Epithelial cell of proximal tubule (primary cell): Measurements from ENCODE around the gene IGSF1. TPM values are rescaled to one million over a fixed set of nuclear protein-coding genes. Genes with fewer than 3 reads are reported as not detected.
"Not testable (repeated sequence)": the region's sequence is repeated elsewhere in the genome, so short reads cannot be mapped to it uniquely, and the experiment has no call there.

Experiments
- DNase-seq: peaks from one replicate; pipeline ENCODE4 v3.0.0-alpha.2; 2011; ENCODE audit warnings: low read depth
- H3K4me3 ChIP-seq: 2 replicates; pipeline ENCODE4 v1.5.1; 2011; ENCODE audit warnings: low read depth, mild to moderate bottlenecking, low read length
- CTCF ChIP-seq: conservative IDR thresholded peaks from 2 replicates; pipeline ENCODE4 v1.5.1; 2012; ENCODE audit warnings: low read depth, mild to moderate bottlenecking, low read length
- total RNA-seq: library from RNA; depleted of rRNA; stranded (reverse); fragments of >200 nt; gene quantifications from 2 replicates; pipeline ENCODE4 v1.2.3, GENCODE V29; 2015

The IGSF1 gene
- total RNA-seq, 1 donor from 2014 or later: 0.46 TPM

GRCh38 chrX:131257367-131257766, 31.7 kb downstream of the IGSF1 start:
- TF ChIP-seq CTCF: no peak
- no peak for DNase-seq
- no peak overlapping the region for H3K4me3 ChIP-seq

DNA sequence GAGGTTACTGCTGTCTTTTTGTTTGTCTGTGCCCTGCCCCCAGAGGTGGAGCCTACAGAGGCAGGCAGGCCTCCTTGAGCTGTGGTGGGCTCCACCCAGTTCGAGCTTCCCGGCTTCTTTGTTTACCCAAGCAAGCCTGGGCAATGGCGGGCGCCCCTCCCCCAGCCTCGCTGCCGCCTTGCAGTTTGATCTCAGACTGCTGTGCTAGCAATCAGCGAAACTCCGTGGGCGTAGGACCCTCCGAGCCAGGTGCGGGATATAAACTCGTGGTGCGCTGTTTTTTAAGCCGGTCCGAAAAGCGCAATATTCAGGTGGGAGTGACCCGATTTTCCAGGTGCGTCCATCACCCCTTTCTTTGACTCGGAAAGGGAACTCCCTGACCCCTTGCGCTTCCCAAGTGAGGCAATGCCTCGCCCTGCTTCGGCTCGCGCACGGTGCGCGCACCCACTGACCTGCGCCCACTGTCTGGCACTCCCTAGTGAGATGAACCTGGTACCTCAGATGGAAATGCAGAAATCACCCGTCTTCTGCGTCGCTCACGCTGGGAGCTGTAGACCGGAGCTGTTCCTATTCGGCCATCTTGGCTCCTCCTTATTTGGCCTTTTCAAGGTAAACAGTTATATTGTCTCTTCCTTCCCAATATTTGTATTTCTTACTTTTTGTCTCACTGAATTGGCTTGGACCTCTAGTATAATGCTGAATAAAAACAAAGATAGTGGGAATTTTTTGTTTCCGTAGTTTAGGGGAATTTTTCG, 37.9 kb downstream of the IGSF1 start:
- DNase-seq: not testable (repeated sequence)

DNA sequence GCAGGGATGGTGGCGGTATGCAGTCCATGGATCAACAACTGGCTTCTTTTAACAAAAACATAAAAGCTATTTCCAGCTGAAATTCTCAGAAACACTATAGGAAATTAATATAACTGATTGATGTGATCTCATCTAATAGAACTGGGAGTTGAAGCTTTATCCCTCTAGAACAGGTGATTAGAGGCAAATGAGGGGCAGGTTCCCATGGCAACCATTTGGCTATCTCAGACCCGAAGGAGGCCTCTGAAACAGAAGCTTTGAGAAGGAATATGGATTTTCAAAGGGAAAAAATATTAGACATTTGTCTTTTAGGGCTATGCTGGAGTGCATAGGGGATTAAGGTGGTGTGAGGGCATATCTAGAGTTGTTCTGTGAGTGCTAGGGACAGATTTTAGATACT, 50.0 kb downstream of the IGSF1 start:
- DNase-seq: no peak
- no peak overlapping the region for H3K4me3 ChIP-seq
- no peak for TF ChIP-seq CTCF

More for the DNA sequence above, 37.9 kb downstream of the IGSF1 start:
- not testable (repeated sequence) for H3K4me3 ChIP-seq

DNA sequence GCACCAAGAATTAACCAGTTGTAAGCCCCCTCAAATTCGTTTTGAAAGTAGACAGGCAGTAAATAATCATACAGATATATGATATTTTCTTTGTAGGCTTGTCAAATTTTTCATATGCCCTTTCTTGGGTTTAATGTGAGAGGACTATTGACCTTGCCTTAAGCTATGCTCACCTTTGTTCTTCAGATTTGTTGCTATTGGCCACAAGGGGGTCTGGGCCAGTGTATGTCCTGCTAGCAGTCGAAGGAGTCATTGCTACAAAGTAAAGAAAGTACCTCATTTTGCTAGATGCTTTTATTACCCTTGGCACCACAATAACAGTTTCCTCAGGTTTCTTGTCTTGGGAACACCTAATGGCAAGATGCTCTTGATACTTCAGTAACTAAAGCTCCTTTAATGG, 51.7 kb downstream of the IGSF1 start:
- DNase-seq: no peak
- TF ChIP-seq CTCF: no peak
- no peak overlapping the region for H3K4me3 ChIP-seq

DNA sequence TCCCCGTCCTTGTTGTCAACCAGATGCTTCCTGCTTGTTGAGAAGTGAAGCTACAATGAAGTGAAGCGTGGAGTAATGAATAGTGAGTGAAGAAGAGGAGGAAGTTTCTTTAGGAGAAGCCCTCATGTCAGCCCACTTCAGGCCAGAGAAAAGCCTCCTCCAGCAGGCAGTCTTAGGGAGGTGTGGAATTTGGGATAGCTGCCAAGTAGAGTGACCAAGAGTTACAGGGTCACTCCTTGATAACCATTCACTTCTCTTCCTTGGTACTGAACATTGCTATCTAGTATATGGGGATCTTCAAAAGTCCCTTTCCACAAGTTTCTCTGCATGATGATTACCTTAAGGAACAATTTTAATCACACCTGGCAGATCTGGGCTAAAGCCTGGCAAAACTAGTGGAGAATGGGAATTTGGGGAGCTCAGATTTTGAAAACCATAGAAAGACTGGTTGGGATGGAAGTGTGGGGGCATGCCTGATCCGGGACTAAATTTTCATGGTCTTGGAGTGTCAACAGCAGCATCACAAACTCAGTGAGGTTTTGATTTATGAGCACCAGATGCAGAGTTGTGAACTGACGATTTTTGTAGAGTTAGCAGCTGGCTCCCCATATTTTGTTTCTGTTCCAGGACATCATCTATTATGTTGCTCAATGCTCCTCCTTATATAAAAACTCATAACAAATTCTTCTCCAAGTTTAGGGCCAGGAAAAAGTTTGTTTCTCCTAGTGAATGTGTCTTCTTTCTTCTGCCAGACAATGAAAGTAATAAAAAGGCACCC, 53.1 kb downstream of the IGSF1 start:
- no peak for TF ChIP-seq CTCF
- no peak for DNase-seq
- H3K4me3 ChIP-seq: no peak overlapping the region

GRCh38 chrX:131227608-131228007, 61.5 kb downstream of the IGSF1 start:
- DNase-seq: no peak
- H3K4me3 ChIP-seq: no peak overlapping the region
- no peak for TF ChIP-seq CTCF

DNA sequence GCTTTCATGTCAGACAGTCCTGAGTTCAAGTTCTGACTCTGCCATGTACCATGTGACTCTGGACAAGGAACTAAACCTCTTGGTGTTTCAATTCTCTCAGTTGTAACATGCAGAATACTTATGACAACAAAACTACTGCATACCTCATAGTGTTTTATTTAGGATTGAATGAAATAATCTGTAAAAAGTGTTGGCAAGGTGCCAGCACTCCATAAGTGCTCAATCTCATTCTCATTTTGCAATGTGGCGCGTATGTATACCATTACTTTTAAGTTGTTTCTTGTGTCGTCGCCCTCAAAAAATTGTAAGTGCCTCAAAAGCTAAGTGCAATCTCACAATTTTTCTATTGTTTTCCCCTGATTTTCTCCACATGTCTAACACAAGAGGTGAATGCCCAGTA, 62.5 kb downstream of the IGSF1 start:
- DNase-seq: no peak
- TF ChIP-seq CTCF: no peak
- no peak overlapping the region for H3K4me3 ChIP-seq
